ENCODE results near the gene SAMD10.

The SAMD10 gene

DNA sequence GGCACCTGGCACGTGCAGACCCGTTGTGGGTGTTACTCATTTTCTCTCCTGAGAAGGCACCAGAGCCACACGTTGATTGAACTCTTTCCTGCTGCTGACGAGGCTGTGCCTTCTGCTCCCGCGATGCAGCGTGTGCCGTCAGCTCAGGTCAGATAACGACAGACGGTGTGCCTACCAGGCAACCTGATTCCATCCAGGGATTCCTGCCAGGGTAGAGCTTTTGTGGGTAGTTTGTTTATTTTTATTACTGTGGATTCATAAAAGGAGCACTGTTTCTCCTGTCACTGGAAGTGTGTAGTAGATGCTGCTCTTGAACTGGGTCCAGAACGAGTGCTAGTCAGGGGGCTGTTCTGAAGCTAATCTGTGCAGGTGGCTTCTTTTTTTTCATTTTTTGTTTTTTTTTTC lies 22.2 kb upstream of the SAMD10 start:
- ChIA-PET CTCF (interaction anchor here (1.0 to 3.8 kb wide), 5 partner anchors 9 to 38 kb away, joined by 3 to 17 read pairs (median 5); partner anchors contain the start of genes PRPF6 and SAMD10), POLR2A (interaction anchor here (0.5 to 1.6 kb wide), 3 partner anchors 15 to 945 kb away, joined by 4 to 8 read pairs (median 5); no protein-coding TSS in a partner anchor)
- DNase-seq (ENCODE audit: extremely low spot score) = no peak
- TF ChIP-seq, protein P1, sequence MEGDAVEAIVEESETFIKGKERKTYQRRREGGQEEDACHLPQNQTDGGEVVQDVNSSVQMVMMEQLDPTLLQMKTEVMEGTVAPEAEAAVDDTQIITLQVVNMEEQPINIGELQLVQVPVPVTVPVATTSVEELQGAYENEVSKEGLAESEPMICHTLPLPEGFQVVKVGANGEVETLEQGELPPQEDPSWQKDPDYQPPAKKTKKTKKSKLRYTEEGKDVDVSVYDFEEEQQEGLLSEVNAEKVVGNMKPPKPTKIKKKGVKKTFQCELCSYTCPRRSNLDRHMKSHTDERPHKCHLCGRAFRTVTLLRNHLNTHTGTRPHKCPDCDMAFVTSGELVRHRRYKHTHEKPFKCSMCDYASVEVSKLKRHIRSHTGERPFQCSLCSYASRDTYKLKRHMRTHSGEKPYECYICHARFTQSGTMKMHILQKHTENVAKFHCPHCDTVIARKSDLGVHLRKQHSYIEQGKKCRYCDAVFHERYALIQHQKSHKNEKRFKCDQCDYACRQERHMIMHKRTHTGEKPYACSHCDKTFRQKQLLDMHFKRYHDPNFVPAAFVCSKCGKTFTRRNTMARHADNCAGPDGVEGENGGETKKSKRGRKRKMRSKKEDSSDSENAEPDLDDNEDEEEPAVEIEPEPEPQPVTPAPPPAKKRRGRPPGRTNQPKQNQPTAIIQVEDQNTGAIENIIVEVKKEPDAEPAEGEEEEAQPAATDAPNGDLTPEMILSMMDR (IDR thresholded peaks at IDR 0.05; ENCODE audit: control extremely low read depth, extremely low read depth, low read depth, missing control alignments) = no peak

GRCh38 chr20:64000906-64001305 lies 21.5 kb upstream of the SAMD10 start:
- CTCF ChIA-PET = interaction anchor here (1.0 to 3.8 kb wide), 5 partner anchors 9 to 39 kb away, joined by 3 to 17 read pairs (median 5); partner anchors contain the start of genes PRPF6 and SAMD10
- POLR2A ChIA-PET = interaction anchor here (1.6 kb wide), 1 partner anchor 15 kb away, joined by 5 read pairs; no protein-coding TSS in a partner anchor
- DNase-seq (ENCODE audit: extremely low spot score) = no peak
- TF ChIP-seq, protein P1 (IDR thresholded peaks at IDR 0.05; ENCODE audit: control extremely low read depth, extremely low read depth, low read depth, missing control alignments) = no peak

DNA sequence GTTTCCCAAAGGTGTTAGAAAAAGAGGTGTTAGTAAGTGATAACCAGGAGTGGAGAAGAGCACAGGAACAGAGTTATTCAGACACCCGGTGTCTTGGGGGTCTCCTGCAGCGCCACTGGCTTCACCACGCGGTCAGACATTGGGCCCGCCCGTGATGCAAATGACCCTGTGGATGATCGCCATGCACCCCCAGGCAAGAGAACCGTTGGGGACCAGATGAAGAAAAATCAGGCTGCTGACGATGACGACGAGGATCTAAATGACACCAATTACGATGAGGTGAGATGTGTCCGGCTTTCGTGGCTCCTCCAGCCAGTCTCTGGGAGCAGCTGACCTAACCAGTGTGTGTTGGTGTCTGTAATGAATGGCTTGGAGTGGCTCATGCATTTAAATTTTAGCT lies 3.5 kb upstream of the SAMD10 start:
- TF ChIP-seq, protein P1 (IDR thresholded peaks at IDR 0.05; ENCODE audit: control extremely low read depth, extremely low read depth, low read depth, missing control alignments) = no peak
- POLR2A ChIA-PET = interaction anchor here (0.7 kb wide), 1 partner anchor 10 kb away, joined by 4 read pairs; no protein-coding TSS in a partner anchor
- CTCF ChIA-PET = interaction anchor here (0.8 to 7.6 kb wide), 8 partner anchors 9 to 74 kb away, joined by 3 to 116 read pairs (median 5); partner anchors contain the start of gene C20orf204

GRCh38 chr20:63980806-63981728 lies 1.6 kb upstream of the SAMD10 start, which contains the start of gene PRPF6:
PRPF6 (plus strand) TSS chr20:63981132; CDS start chr20:63981246, 114 bp downstream.
- peak; percentile 98 for DNase-seq (ENCODE audit: extremely low spot score)
- POLR2A ChIA-PET = interaction anchor here (0.6 to 1.8 kb wide), 7 partner anchors 26 to 375 kb away, joined by 3 to 10 read pairs (median 4); partner anchors contain the start of gene C20orf204
- TF ChIP-seq, protein P1 (IDR thresholded peaks at IDR 0.05; ENCODE audit: control extremely low read depth, extremely low read depth, low read depth, missing control alignments) = peak; percentile 85
- CTCF ChIA-PET = interaction anchor here (0.8 to 7.6 kb wide), 35 partner anchors 8 to 444 kb away, joined by 3 to 116 read pairs (median 5); partner anchors contain the start of genes ARFRP1, C20orf204, LKAAEAR1 and PTK6

More for the DNA sequence above, 3.5 kb upstream of the SAMD10 start:
- DNase-seq (ENCODE audit: extremely low spot score) = no peak

DNA sequence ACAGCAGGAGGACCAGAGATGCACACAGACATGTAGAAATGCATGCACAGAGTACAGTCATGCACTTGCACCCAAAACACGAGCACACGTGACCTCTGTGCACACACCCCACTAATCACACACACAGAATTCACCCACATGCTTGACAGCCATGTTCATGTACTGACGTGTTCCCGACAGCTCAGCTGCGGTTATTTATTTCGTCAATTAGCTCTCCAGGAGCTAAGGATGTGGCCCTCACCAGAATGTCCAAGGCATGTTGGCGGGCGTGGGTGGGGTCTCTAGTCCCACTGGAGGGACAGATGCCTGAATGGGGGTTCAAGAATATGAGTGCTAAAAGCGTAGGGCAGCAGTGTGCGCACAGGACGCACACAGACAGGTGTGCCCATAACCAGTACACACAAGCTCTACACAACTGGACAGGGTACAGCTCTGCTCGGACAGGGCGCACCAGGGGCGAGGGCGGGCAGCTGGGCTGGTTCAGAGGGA lies 919 bp upstream of the SAMD10 start:
- ChIA-PET CTCF (interaction anchor here (0.8 to 7.6 kb wide), 35 partner anchors 9 to 444 kb away, joined by 3 to 116 read pairs (median 5); partner anchors contain the start of genes ARFRP1, C20orf204, LKAAEAR1 and PTK6), POLR2A (interaction anchor here (0.6 to 1.8 kb wide), 8 partner anchors 27 to 375 kb away, joined by 3 to 10 read pairs (median 4); partner anchors contain the start of gene C20orf204)
- DNase-seq (ENCODE audit: extremely low spot score) = no peak
- TF ChIP-seq, protein P1 (IDR thresholded peaks at IDR 0.05; ENCODE audit: control extremely low read depth, extremely low read depth, low read depth, missing control alignments) = no peak

DNA sequence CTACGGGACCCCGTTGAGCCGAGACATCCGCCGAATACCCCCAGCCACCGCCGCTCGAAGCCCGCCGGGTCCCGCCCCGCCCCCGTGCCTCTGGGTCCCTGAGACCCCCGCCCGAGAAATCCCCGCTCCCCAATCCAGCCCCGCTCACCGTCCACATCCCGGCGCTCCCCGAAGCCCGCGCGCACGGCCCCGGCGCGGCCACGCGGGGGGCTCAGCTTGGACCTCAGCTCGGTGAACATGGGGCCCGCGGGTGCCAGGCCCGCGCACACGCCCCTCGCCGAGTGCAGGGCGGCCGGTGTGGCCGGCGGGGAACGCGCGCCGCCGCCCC lies 249 bp downstream of the SAMD10 start:
- DNase-seq (ENCODE audit: extremely low spot score) = no peak
- POLR2A ChIA-PET = interaction anchor here (1.1 to 1.8 kb wide), 2 partner anchors 11 to 60 kb away, joined by 3 to 10 read pairs; no protein-coding TSS in a partner anchor
- CTCF ChIA-PET = interaction anchor here (0.9 to 7.6 kb wide), 17 partner anchors 10 to 442 kb away, joined by 3 to 116 read pairs (median 7); partner anchors contain the start of genes C20orf204, PTK6 and TCEA2
- TF ChIP-seq, protein P1 (IDR thresholded peaks at IDR 0.05; ENCODE audit: control extremely low read depth, extremely low read depth, low read depth, missing control alignments) = no peak
